ENCODE results near the gene NPRL2. TPM values are rescaled to one million over a fixed set of nuclear protein-coding genes. Genes with fewer than 3 reads are reported as not detected.
A peak's percentile ranks its signal among the peaks of the same experiment; 100 is the strongest.

The NPRL2 gene
- total RNA-seq, 1 donor = 11.1 TPM

DNA sequence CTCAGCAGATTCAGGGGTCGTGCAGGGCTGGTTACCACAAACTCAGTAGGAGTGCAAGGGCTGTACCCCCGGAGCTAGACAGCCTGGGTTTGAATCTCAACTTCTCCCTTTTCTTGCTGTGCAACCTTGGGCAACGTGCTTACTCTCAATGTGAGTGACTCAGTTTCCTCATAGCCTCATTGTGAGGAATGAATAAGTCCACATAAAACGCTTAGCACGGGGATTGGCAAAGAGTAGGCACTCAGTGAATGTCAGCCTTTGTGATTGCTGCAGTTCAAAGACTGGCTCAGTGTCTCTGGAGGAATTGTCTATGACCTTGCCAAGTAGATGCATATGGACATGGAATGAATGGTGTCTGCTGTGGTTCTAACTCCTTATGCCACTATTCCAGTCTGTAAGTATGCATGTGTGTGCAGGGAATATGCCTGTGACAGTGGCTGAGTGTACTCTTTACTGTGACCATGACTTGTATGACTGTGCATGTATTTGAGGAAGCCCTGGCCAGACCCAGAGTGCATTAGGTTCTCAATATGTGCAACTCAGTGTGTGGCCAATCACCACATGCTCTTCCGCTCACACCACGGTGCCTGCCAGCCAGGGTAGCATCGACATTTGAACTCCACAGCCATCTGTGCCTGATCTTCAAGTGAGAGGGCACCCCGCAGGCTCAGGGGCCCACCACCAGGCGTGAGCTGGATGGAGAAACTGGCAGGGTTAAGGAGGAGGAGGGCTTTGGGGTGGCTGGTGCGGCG lies 50.5 kb downstream of the NPRL2 start:
- peak overlapping the region; percentile 37 for H3K4me3 ChIP-seq (ENCODE audit: low read length)
- no peaks in the 10 kb centered on the region for H3K9me3 ChIP-seq (ENCODE audit: low read depth, low read length)
- H3K27me3 ChIP-seq (ENCODE audit: insufficient read depth, low read length) = no peaks in the 10 kb centered on the region
- H3K4me1 ChIP-seq (ENCODE audit: insufficient read depth, low read length) = peaks cover 34% of the 10 kb centered on the region

DNA sequence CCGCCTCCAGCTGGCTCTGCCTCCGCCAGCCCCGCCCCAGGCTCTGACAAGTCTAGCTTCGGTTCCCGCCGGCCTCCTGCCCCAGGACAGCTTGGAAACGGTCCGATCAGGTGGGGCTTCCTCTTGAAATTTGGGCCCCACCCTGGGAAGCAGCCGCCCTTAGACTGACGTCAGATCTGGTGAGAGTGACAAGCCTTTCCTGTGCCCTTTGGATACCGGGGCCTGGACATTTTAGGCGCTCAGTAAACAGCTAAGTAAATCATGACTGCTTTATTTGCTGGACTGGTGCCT lies 51.0 kb downstream of the NPRL2 start:
- no peaks in the 10 kb centered on the region for H3K9me3 ChIP-seq (ENCODE audit: low read depth, low read length)
- peak overlapping the region; percentile 37 for H3K4me3 ChIP-seq (ENCODE audit: low read length)
- H3K4me1 ChIP-seq (ENCODE audit: insufficient read depth, low read length) = peaks cover 34% of the 10 kb centered on the region
- no peaks in the 10 kb centered on the region for H3K27me3 ChIP-seq (ENCODE audit: insufficient read depth, low read length)

DNA sequence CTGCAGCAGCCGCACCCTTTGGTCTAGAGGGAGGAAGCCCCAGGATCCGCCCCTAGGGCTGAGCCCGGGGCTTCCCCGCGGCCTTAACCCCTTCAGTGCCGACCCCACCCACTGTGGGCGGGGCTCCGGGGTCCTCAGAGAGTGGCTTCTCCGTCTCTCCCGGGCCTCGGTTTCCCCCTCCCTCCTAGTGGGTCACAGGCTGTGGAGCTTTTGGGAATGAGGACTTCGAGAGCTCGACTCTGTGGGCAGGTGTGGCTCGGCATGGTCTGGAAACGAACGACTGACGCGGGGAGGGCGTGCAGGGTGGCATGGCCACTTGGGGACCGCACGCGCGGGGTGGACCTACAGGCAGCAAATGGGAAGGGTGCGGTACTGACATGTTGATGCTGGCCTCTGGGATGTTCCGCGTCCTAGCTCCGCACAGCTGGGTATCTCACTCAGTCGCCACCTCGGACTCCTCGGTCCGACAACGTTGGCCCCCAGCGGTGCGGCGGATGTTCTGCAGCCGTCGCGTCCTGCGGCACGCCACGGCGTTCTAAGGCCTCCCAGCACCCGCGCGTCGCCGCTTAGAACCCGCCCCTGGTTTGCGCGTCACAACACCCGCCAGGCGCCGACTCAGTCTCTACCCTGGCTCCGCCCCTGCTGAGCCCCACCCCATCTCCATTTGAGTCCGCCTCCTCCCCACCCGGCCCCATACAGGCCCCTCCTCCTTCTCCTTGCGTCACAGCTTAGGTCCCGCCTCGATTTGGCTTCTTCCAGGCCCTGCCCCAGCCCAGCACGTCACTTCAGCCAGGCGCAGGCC lies 51.5 kb downstream of the NPRL2 start, which contains the start of the genes HYAL3 and NAA80:
TSS of gene HYAL3 (minus strand) at position 570 of the 802 bp plus-strand sequence. CDS start 3,803 bp downstream, outside the sequence.
TSS of gene NAA80 (minus strand) at position 570 of the 802 bp plus-strand sequence. CDS start 1,942 bp downstream, outside the sequence.
- Histone ChIP-seq H3K4me3 (ENCODE audit: low read length) (peak within 1 kb of the TSS; percentile 74), H3K9me3 (ENCODE audit: low read depth, low read length) (no peaks in the 10 kb centered on the region), H3K4me1 (ENCODE audit: insufficient read depth, low read length) (peaks cover 34% of the 10 kb centered on the region), H3K27me3 (ENCODE audit: insufficient read depth, low read length) (no peaks in the 10 kb centered on the region)

DNA sequence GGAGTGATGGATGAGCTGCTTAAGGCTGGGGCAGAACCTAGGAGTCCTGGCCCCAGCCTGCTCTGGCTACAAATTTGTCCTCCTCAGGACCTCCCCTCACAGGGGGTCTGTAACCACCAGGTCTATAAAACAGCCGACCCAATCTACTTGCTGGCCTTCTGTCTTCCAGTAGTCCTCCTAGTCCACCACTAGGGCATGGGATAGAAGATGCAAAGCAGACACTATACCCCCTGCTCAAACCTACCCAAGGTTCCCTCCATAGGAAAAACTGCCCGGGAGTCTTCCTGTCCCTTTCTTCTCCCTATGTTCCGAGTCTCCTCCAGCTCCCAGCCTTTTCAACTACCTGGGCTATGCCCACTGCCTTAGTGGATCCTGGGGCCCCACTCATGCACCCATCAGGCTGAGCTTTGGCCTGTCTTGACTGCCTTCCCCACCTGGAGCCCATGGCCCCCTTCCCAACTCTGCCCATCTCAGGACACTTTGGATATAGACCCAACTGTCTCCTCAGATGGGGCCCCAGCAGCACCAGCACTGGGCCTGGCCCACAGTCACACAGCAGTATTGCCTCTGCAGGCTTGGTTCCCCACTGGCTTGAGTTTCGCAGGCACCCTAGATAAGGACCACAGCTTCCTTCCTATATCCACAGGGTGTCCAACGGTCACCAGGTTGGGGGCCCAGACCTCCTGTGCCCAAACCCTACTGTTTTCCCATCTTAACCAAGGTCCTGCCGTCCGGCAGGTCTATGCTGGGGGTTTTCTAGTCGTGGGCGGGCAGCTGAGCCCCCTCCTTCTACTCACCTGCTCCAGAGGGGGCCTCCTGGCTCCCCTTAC lies 52.5 kb downstream of the NPRL2 start:
- no peaks in the 10 kb centered on the region for H3K9me3 ChIP-seq (ENCODE audit: low read depth, low read length)
- peaks cover 34% of the 10 kb centered on the region for H3K4me1 ChIP-seq (ENCODE audit: insufficient read depth, low read length)
- H3K4me3 ChIP-seq (ENCODE audit: low read length) = peak overlapping the region; percentile 74
- H3K27me3 ChIP-seq (ENCODE audit: insufficient read depth, low read length) = no peaks in the 10 kb centered on the region

DNA sequence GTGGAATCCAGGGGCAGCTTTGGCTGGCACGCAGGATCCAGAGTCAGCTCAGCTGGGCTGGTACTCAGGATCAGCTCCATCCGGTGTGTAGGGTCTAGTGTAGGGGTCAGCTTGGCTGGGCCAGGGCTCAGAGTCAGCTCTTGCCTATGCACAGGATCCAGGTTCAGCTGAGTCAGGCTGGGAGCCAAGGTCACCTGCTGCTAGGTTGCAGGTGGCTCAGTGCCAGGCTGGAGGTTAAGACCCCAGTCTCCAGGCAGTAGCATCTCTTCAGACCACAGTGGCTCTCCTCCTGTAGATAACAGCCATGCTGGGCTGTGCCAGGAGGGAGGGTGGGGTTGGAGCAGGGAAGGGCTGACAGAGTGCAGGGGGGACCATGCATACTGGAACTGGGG lies 53.2 kb downstream of the NPRL2 start:
- H3K27me3 ChIP-seq (ENCODE audit: insufficient read depth, low read length) = no peaks in the 10 kb centered on the region
- H3K9me3 ChIP-seq (ENCODE audit: low read depth, low read length) = no peaks in the 10 kb centered on the region
- no peak overlapping the region for H3K4me3 ChIP-seq (ENCODE audit: low read length)
- peaks cover 41% of the 10 kb centered on the region for H3K4me1 ChIP-seq (ENCODE audit: insufficient read depth, low read length)

Other genes starting within 250 kb of the NPRL2 start
- gene SEMA3F, start 195.5 kb downstream of the NPRL2 start, total RNA-seq = 0.42 TPM
- gene GNAT1, start 159.2 kb downstream of the NPRL2 start, total RNA-seq = not detected
- gene SLC38A3, start 145.5 kb downstream of the NPRL2 start, total RNA-seq = not detected
- gene GNAI2, start 114.6 kb downstream of the NPRL2 start, total RNA-seq = 243 TPM
- 0.42 TPM for gene SEMA3B, start 81.6 kb downstream of the NPRL2 start, total RNA-seq
- gene LSMEM2, start 71.7 kb downstream of the NPRL2 start, total RNA-seq = not detected
- gene IFRD2, start 58.3 kb downstream of the NPRL2 start, total RNA-seq = 19.0 TPM
- gene HYAL3, start 51.4 kb downstream of the NPRL2 start, total RNA-seq = 2.0 TPM
- gene NAA80, start 51.4 kb downstream of the NPRL2 start, total RNA-seq = 11.2 TPM
- gene HYAL1, start 47.2 kb downstream of the NPRL2 start, total RNA-seq = not detected
- gene HYAL2, start 28.0 kb downstream of the NPRL2 start, total RNA-seq = 4.2 TPM
- gene TUSC2, start 22.6 kb downstream of the NPRL2 start, total RNA-seq = 15.3 TPM
- gene RASSF1, start 9.9 kb downstream of the NPRL2 start, total RNA-seq = 44.8 TPM
- gene ZMYND10, start 5.0 kb downstream of the NPRL2 start, total RNA-seq = 0.10 TPM
- 10.8 TPM for gene CYB561D2, start 87 bp upstream of the NPRL2 start, total RNA-seq
- gene TMEM115, start 8.7 kb upstream of the NPRL2 start, total RNA-seq = 20.3 TPM
- gene CACNA2D2, start 152.9 kb upstream of the NPRL2 start, total RNA-seq = 1.5 TPM
- gene C3orf18, start 217.0 kb upstream of the NPRL2 start, total RNA-seq = 3.7 TPM
- gene HEMK1, start 218.7 kb upstream of the NPRL2 start, total RNA-seq = 3.0 TPM

All from mononuclear cell (primary cell).